Nephron (organoid): Measurements from ENCODE around the gene TRMU.

ENCODE experiments used
- H3K27ac Mint-ChIP-seq, 3 experiments: 2 replicates each; pipeline ENCODE4 v1.8.0; 2020; ENCODE audit warnings: mixed read lengths in 3 of 3, mild to moderate bottlenecking in 2 of 3, moderate library complexity in 1 of 3
- H3K27me3 Mint-ChIP-seq: 2 replicates; pipeline ENCODE4 v1.8.0; 2021; ENCODE audit warnings: low read depth, mild to moderate bottlenecking, moderate library complexity, mixed read lengths
- H3K36me3 Mint-ChIP-seq: 2 replicates; pipeline ENCODE4 v1.8.0; 2020; ENCODE audit warnings: low read depth, mixed read lengths
- H3K4me1 Mint-ChIP-seq: 2 replicates; pipeline ENCODE4 v1.8.0; 2020; ENCODE audit warnings: mixed read lengths
- H3K4me3 Mint-ChIP-seq, 3 experiments: 2 replicates each; pipeline ENCODE4 v1.8.0; 2020; ENCODE audit warnings: mild to moderate bottlenecking in 3 of 3, mixed read lengths in 3 of 3, moderate library complexity in 2 of 3
- H3K9me3 Mint-ChIP-seq: 2 replicates; pipeline ENCODE4 v1.8.0; 2020; ENCODE audit warnings: mixed read lengths
- TF ChIP-seq, protein P1 (sequence below), 3 experiments: fragments of 200-600 bp; sonication (generic); IDR thresholded peaks; one replicate each; pipeline ENCODE4 v1.5.0; 2021; ENCODE audit warnings: antibody characterized with exemption in 3 of 3; ENCODE audit not compliant: unreplicated experiment in 3 of 3

TRMU gene

DNA sequence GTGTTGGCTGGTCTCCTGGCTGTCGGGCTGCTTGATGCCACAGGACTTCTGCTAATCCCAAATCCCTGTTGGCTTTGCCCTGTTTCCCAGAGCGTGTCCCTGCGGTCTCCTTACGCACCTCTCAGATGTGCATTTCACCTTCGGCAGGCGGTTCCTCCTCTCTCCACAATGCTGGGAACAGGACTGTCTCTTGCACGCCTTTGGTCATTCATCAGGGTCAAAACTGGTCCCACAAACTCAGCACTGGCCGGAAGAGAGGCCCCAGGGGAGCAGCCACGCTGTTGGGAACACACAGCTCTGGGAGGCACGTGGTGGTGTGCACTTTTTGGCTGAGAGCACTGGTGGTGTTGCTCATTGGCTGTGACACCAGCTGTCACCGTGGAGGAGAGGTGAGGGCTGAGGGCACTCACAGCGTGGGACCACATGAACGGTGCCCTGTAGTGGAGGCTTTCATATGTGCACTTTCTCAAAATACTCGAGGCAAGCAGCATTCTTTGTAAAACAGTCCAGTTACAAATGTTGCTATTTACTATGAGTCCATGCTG, 15.3 kb upstream of the TRMU start:
- TF ChIP-seq, protein P1, sequence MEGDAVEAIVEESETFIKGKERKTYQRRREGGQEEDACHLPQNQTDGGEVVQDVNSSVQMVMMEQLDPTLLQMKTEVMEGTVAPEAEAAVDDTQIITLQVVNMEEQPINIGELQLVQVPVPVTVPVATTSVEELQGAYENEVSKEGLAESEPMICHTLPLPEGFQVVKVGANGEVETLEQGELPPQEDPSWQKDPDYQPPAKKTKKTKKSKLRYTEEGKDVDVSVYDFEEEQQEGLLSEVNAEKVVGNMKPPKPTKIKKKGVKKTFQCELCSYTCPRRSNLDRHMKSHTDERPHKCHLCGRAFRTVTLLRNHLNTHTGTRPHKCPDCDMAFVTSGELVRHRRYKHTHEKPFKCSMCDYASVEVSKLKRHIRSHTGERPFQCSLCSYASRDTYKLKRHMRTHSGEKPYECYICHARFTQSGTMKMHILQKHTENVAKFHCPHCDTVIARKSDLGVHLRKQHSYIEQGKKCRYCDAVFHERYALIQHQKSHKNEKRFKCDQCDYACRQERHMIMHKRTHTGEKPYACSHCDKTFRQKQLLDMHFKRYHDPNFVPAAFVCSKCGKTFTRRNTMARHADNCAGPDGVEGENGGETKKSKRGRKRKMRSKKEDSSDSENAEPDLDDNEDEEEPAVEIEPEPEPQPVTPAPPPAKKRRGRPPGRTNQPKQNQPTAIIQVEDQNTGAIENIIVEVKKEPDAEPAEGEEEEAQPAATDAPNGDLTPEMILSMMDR (IDR thresholded peaks at IDR 0.05; ENCODE audit: unreplicated experiment in 3 of 3): no peak
- Mint-ChIP-seq H3K9me3 (no peaks in the 10 kb centered on the region), H3K36me3 (peaks cover 51% of the 10 kb centered on the region), H3K4me1 (no peaks in the 10 kb centered on the region), H3K4me3 (no peak overlapping the region), H3K27me3 (no peaks in the 10 kb centered on the region), H3K27ac (no peak overlapping the region)

DNA sequence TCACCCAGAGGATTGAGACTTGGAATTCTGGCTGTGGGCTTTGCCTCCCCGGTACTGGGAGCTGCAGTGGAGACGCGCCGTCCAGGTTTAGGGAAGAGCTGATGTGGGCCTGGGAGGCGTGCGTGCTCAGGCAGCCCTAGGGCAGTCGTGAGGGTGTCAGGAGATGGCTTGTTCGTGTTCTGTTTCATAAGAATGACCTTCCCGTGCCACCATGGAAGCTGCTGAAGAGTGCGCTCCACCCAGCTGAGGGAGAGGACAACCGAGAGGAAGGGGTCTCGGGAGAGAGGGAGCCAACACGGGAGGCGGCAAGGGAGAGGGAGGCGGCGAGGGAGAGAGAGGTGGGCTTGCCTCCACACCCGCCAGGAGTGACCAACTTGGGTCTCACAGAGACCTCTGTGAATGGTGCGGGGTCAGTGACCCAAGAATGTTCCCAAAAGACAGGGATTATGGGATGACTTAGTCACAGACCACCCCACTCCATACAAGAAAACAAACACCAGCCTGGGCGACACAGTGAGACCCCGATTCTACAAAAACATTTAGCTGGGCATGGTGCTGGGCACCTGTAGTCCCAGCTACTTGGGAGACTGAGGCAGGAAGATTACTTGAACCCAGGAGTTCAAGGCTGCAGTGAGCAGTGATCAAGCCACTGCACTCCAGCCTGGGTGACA, 14.7 kb upstream of the TRMU start:
- Mint-ChIP-seq H3K4me3 (no peak overlapping the region), H3K9me3 (no peaks in the 10 kb centered on the region), H3K36me3 (peaks cover 50% of the 10 kb centered on the region), H3K27me3 (no peaks in the 10 kb centered on the region), H3K27ac (no peak overlapping the region), H3K4me1 (no peaks in the 10 kb centered on the region)
- TF ChIP-seq, protein P1 (IDR thresholded peaks at IDR 0.05; ENCODE audit: unreplicated experiment in 3 of 3): no peak

DNA sequence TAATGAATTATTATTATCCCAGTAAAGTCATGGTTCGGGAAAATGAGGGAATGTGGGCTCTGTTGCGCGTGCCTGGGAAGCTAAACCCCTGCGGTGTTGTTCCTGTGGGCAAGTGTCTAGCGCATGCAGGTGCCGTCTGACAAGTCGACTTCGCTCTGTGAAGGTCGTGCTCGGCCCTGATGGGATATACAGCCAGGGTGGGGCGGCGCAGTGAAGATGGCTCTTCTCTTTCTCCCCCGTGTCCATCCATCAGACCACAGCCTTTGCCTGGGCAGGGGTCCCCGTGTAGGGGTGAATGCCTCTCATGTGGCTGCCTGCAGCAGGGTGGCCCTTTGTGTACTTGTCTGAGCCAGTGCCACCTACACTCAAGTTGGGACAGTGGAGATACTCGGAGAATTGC, 12.8 kb upstream of the TRMU start:
- no peaks in the 10 kb centered on the region for H3K4me1 Mint-ChIP-seq
- no peak overlapping the region for H3K4me3 Mint-ChIP-seq
- H3K27me3 Mint-ChIP-seq: no peaks in the 10 kb centered on the region
- TF ChIP-seq, protein P1 (IDR thresholded peaks at IDR 0.05; ENCODE audit: unreplicated experiment in 3 of 3): no peak
- H3K9me3 Mint-ChIP-seq: no peaks in the 10 kb centered on the region
- H3K36me3 Mint-ChIP-seq: peaks cover 47% of the 10 kb centered on the region
- no peak overlapping the region for H3K27ac Mint-ChIP-seq

DNA sequence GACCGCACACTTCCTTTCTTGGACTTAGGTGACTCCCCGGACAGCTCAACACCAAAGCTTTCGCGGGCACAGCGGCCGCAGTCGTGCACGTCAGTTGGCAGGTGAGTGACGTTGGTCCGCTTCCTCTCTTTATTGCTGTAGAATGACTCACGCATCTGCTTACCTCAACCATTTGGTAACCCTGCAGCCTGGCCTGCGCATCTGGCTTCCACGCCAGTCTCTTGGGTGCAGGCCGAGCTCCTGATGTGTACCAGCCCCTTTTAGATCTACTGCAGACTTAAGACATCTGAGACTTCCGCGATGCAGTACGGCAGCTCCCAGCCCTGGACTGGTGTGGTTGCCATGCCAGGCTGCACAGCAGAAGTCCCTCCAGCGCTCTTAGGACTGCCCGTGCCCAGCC, 12.4 kb upstream of the TRMU start:
- Mint-ChIP-seq H3K36me3 (peaks cover 44% of the 10 kb centered on the region), H3K4me1 (no peaks in the 10 kb centered on the region), H3K4me3 (no peak overlapping the region), H3K9me3 (no peaks in the 10 kb centered on the region), H3K27me3 (no peaks in the 10 kb centered on the region), H3K27ac (no peak overlapping the region)
- TF ChIP-seq, protein P1 (IDR thresholded peaks at IDR 0.05; ENCODE audit: unreplicated experiment in 3 of 3): no peak

DNA sequence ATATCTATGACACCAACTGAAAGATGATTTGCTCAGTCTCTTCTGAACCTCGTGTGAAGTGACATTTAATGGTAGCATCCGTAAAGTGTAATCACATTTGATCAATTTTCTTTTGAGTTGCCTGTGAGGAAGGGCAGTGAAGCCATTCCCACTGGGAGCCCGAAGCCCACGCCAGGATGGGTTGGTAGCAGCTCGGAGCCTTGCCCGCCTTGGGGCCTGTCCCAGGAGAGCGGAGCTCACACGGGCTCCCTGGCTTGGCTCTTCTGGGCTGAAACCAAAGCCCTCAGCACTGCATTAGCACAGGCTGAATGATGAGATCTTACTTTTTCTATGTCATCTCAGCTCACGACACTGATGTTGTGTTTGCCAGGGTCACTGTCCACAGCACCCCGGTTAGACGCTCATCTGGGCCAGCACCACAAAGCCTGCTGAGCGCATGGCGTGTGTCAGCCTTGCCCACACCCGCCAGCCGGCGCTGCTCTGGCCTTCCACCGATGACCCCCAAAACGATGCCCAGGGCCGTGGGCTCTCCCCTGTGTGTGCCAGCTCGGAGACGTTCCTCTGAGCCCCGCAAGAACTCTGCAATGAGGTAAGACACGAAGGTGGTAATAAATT, 9.3 kb upstream of the TRMU start:
- no peaks in the 10 kb centered on the region for H3K9me3 Mint-ChIP-seq

More for the DNA sequence above, 9.3 kb upstream of the TRMU start:
- Mint-ChIP-seq H3K4me1 (no peaks in the 10 kb centered on the region), H3K36me3 (peaks cover 28% of the 10 kb centered on the region), H3K27ac (no peak overlapping the region), H3K4me3 (no peak overlapping the region), H3K27me3 (no peaks in the 10 kb centered on the region)
- TF ChIP-seq, protein P1 (IDR thresholded peaks at IDR 0.05; ENCODE audit: unreplicated experiment in 3 of 3): no peak
